Measurements from ENCODE around the gene WDR5B. TPM values are rescaled to one million over a fixed set of nuclear protein-coding genes. Genes with fewer than 3 reads are reported as not detected.

The WDR5B gene
- total RNA-seq = 1 to 10 TPM; 2.5 to 3.3 (median 3.0) TPM

DNA sequence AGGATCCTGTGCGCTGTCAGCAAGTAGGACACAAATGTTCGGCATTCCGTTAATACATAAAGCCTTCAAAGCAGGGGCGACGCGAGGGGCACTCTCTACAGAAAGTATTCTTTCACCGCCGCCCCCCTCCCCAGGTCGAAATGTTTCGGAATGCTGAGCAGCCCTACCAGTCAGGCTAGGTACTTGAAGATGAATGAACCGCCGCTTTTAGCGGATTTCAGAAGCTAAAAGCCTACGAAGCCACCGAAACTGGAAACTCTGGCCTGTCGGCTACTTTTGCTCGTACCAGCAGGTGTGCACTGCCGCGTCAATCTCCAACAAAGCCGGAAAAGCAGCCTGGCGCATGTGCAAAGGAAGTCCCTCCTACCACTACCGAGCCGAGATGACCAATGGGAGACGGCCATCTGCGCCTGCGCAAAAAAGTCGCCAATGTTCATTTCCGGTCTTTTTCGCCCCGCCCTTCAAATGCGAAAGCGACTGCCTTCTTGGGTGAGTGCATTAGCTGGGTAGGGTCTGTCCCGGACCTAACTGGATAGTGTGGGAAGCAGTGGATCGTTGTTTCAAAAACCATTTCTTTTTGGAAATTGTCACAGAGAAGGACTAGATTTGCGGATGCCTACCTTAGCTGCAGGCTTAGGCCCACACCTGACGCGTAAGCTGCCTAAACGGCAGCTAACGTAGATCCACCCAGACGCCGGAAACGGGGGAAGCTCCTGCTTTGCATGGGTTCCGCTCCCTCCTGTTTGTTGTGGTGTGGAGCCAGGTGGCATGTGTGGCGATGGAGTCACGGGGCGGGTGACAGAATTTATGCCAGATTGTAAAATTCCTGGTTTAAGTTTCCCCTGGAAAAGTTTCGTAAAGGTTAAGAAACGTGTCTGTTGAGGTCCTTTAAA is at the start of gene WDR5B:
Gene WDR5B (minus strand): TSS at position 301 of the 893 bp plus-strand sequence. CDS start 534 bp downstream, outside the sequence.
- Histone ChIP-seq H3K4me1 (peaks cover 27 to 40% (median 35%) of the 10 kb centered on the region in 4 donors), H3K27me3 (no peaks in the 10 kb centered on the region), H3K36me3 (peaks cover 0 to 22% (median 11%) of the 10 kb centered on the region in 4 donors), H3K9me3 (no peaks in the 10 kb centered on the region), H3K27ac (replicated peaks in 1 of 4) (peak within 1 kb of the TSS; percentile 86 to 89 (median 87)), H3K4me3 (peak within 1 kb of the TSS; percentile 73 to 86 (median 75))
- TF ChIP-seq POLR2AphosphoS5 (IDR thresholded peaks at IDR 0.05) (peak; percentile 92 to 95), EP300 (IDR thresholded peaks at IDR 0.05) (no peak), POLR2A (IDR thresholded peaks at IDR 0.05; ENCODE audit: low read depth) (peak; percentile 71)
- TF ChIP-seq, protein P1, sequence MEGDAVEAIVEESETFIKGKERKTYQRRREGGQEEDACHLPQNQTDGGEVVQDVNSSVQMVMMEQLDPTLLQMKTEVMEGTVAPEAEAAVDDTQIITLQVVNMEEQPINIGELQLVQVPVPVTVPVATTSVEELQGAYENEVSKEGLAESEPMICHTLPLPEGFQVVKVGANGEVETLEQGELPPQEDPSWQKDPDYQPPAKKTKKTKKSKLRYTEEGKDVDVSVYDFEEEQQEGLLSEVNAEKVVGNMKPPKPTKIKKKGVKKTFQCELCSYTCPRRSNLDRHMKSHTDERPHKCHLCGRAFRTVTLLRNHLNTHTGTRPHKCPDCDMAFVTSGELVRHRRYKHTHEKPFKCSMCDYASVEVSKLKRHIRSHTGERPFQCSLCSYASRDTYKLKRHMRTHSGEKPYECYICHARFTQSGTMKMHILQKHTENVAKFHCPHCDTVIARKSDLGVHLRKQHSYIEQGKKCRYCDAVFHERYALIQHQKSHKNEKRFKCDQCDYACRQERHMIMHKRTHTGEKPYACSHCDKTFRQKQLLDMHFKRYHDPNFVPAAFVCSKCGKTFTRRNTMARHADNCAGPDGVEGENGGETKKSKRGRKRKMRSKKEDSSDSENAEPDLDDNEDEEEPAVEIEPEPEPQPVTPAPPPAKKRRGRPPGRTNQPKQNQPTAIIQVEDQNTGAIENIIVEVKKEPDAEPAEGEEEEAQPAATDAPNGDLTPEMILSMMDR (IDR thresholded peaks at IDR 0.05) = peak in 1 of 3 experiments; percentile 14
- WGBS = 0% methylated on average over 23 of the region's 48 CpGs
- DNase-seq (ENCODE audit: extremely low spot score) = peak; percentile 100
- intact Hi-C loops (cut with DNase I) = loop anchor here (2.0 kb wide), 1 partner anchor 31 kb away; the partner anchor contains the start of gene FAM162A

DNA sequence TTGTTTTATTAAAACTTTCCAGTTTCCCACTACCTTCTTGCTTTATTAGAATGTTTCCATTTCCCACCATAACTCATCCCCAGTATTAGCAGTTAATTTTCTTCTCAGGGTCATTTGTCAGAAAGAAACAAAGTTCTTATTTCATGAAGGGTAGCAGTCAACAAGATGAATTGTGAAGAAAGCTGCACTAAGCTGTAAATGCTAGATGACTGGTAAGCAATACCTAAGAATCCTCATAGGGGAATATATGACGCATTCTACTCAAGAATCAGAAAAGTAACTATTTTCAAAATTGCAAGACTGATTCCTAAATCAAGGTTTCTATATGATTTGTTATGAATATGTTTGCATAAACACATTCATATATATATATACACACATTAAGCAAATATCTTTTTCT is 48.8 kb upstream of the WDR5B start:
- TF ChIP-seq EP300 (IDR thresholded peaks at IDR 0.05) (no peak), POLR2A (IDR thresholded peaks at IDR 0.05; ENCODE audit: low read depth) (no peak), POLR2AphosphoS5 (IDR thresholded peaks at IDR 0.05) (no peak)
- TF ChIP-seq, protein P1 (IDR thresholded peaks at IDR 0.05) = no peak
- Histone ChIP-seq H3K36me3 (peaks cover 5 to 60% (median 47%) of the 10 kb centered on the region in 4 donors), H3K27me3 (no peaks in the 10 kb centered on the region), H3K27ac (replicated peaks in 1 of 4) (no peak overlapping the region), H3K9me3 (no peaks in the 10 kb centered on the region), H3K4me1 (peaks cover 0 to 15% (median 6%) of the 10 kb centered on the region in 4 donors), H3K4me3 (no peak overlapping the region)
- WGBS = 93% methylated on average over 1 of the region's 1 CpG
- no peak for DNase-seq (ENCODE audit: extremely low spot score)
- intact Hi-C loops (cut with DNase I) = no loop called here

DNA sequence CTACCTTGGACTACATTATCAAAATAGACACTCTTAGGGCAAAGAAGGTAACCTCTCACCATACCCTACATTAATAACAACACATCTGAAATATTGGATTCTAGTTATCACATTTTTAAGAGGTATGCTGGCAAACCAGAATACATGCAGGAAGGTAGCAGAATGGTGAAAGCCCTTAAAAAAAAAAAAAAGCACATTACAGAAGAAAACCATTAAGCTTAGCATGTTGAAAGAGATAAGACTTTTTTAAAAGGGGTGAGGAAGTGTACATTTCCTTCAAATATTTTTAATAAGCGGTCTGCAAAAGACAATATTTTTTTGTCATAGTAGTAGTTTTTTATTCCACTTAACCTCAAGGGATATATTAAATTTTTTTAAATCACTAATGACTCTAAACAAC is 46.5 kb upstream of the WDR5B start:
- Histone ChIP-seq H3K36me3 (peaks cover 16 to 82% (median 69%) of the 10 kb centered on the region in 4 donors), H3K4me3 (no peak overlapping the region), H3K9me3 (no peaks in the 10 kb centered on the region), H3K27me3 (no peaks in the 10 kb centered on the region), H3K4me1 (no peaks in the 10 kb centered on the region), H3K27ac (replicated peaks in 1 of 4) (no peak overlapping the region)
- DNase-seq (ENCODE audit: extremely low spot score) = no peak
- intact Hi-C loops (cut with DNase I) = no loop called here
- 85% methylated on average over 1 of the region's 1 CpG for WGBS
- TF ChIP-seq, protein P1 (IDR thresholded peaks at IDR 0.05) = no peak
- TF ChIP-seq EP300 (IDR thresholded peaks at IDR 0.05) (no peak), POLR2A (IDR thresholded peaks at IDR 0.05; ENCODE audit: low read depth) (no peak), POLR2AphosphoS5 (IDR thresholded peaks at IDR 0.05) (no peak)

DNA sequence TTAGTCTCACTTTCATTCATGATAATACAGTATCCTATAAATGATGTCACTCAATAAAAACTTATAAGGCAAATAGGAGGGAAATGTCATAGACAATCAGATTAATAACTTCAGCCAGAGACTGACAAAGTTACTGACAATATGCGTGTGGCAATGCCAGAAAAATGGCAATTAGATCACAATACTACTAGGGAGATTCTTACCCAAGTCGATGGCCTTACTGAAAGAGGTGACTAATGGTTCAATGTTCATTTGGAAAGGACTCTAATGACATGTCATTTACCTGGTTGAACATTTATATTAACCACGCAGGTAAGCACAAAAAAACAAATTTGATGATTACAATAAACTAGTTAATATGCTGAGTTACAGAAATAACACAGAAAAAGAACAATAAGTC is 45.9 kb upstream of the WDR5B start:
- H3K4me1 ChIP-seq = no peaks in the 10 kb centered on the region
- H3K27ac ChIP-seq (replicated peaks in 1 of 4) = no peak overlapping the region
- WGBS = 83% methylated on average over 3 of the region's 3 CpGs
- no peak for DNase-seq (ENCODE audit: extremely low spot score)
- TF ChIP-seq EP300 (IDR thresholded peaks at IDR 0.05) = no peak
- TF ChIP-seq, protein P1 (IDR thresholded peaks at IDR 0.05) = no peak
- TF ChIP-seq POLR2AphosphoS5 (IDR thresholded peaks at IDR 0.05) = no peak
- no peak for TF ChIP-seq POLR2A (IDR thresholded peaks at IDR 0.05; ENCODE audit: low read depth)
- H3K9me3 ChIP-seq = no peaks in the 10 kb centered on the region
- peaks cover 22 to 84% (median 73%) of the 10 kb centered on the region in 4 donors for H3K36me3 ChIP-seq
- no peaks in the 10 kb centered on the region for H3K27me3 ChIP-seq
- no peak overlapping the region for H3K4me3 ChIP-seq
- intact Hi-C loops (cut with DNase I) = no loop called here

Data from esophagus muscularis mucosa (tissue), 4 donors.